Stimulated activated CD4-positive, alpha-beta T cell treated with anti-CD3 and anti-CD28 coated beads, TNF-alpha, amount 100 ng/mL, for 4 hours (primary cell): ENCODE results near the gene NLRP3.
"Not testable (repeated sequence)": the region's sequence is repeated elsewhere in the genome, so short reads cannot be mapped to it uniquely, and the experiment has no call there.

ENCODE experiments used
- DNase-seq, 3 experiments: peaks; one replicate each; pipeline ENCODE4 v3.0.0-alpha.2; 2020; ENCODE audit warnings: low read depth in 3 of 3

The NLRP3 gene

DNA sequence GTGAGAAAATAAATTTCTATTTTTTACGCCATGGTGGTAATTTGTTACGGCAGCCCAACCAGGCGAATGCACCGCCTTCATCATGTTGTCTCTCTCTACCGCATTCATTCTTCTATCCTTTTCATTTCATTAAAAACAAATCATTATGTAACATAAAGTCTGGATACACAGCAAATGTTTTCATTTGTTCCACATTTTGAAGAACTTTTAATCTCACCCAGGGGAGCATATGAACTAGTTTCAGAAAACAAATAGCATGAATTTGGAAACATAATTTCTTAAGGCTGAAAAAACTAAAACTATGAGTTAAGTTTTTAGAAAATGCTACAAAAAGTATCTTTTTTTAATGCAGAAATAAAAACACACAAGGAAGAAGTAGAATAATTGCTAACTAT lies 53.2 kb downstream of the NLRP3 start:
- DNase-seq, result no peak

DNA sequence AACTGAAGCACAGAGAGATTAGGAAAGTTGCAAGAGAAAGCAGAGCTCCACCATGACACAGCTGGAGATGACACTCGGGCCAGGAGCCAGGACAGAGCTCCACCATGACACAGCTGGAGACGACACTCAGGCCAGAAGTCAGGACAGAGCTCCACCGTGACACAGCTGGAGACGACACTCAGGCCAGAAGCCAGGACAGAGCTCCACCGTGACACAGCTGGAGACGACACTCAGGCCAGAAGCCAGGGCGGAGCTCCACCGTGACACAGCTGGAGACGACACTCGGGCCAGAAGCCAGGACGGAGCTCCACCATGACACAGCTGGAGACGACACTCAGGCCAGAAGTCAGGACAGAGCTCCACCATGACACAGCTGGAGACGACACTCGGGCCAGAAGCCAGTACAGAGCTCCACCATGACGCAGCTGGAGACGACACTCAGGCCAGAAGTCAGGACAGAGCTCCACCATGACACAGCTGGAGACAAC lies 55.0 kb downstream of the NLRP3 start:
- not testable (repeated sequence) for DNase-seq

DNA sequence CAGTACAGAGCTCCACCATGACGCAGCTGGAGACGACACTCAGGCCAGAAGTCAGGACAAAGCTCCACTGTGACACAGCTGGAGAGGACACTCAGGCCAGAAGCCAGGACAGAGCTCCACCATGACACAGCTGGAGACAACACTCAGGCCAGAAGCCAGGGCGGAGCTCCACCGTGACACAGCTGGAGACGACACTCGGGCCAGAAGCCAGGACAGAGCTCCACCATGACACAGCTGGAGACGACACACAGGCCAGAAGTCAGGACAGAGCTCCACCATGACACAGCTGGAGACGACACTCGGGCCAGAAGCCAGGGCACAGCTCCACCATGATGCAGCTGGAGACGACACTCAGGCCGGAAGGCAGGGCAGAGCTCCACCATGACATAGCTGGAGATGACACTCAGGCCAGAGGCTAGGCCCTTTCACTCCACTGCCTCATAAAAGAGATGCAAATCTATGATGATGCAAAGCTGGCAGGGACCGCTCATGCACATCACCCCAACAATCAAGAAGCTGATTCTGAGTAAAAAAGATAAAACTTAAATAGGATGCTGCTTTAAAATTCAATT lies 55.6 kb downstream of the NLRP3 start:
- DNase-seq, result no peak

DNA sequence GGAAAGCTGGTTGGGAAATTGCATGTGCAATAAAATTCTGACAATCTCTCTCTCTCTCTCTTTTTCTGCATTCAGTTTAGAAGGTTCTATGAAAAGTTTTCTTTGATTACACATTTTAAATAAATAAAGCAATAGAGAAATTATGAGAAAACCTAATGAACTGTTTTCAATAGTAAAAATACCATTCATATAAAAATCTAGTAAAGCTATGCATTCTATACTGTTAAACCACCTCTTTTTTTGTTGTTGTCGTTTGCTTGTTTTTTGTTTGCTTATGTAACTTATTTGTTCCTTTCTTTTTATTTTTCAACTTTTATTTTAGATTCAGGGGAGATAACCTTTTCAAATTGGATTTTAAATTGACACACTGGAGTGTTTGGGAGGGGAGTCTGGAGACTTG lies 56.1 kb downstream of the NLRP3 start:
- DNase-seq, result no peak

DNA sequence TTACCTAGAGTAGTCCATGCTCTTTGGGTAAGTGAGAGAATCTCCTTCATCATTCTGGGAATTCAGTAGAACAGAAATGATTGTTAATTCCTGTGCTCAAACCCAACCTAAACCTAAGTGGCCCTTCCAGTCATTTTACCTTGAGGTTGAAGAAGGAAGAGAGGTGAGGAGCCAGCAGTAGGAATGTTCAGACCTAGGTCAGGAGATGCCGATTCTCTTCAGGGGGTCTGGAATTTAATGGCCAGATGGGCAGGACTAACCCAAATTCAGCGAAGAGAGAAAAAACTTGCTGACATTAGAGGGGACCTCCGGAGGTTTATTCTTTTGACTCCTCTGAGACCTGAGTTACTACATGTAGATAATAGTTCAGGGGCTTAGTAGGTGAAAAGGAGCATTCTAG lies 58.4 kb downstream of the NLRP3 start:
- no peak for DNase-seq

DNA sequence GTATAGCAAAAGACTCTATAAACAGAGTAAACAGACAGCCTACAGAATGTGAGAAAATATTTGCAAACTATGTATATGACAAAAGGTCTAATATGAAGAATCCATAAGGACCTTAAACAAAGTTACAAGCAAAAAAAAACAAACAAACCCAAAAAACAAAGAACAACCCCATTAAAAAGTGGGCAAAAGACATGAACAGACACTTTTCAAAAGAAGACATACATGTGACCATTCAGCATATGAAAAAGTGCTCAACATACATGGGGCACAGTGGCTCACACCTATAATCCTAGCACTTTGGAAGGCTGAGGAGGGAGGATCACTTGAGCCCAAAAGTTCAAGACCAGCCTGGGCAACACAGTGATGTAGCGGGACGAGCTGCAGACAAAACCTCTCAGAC lies 59.8 kb downstream of the NLRP3 start:
- DNase-seq, result no peak

DNA sequence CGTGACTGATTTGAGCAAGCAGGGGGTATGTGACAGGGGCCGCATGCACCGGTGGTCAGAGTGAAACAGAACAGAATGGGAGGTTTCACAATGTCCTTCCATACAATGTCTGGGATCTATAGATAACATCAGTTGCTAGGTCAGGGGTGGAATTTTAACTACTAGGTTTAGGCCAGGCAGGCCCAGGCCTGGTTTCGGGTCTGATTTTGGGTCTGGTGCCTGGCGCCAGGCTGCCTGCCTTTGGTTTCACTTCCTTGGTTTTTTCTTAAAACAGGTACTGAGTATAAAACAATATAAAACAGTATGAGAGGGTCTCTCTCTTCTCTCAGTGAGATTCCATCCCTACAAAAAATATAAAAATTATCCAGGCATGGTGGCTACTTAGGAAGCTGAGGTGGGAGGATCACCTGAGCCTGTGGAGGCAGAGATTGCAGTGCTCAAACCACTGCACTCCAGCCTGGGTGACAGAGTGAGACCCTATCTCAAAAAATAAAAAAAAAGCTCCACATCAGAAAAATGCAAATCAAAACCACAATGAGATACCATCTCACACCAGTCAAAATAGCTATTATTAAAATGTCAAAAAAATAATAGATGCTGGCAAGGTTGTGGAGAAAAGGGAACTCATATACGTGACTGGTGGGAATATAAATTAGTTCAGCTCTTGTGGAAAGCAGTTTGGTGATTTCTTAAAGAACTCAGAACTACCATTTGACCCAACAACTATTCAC lies 60.5 kb downstream of the NLRP3 start:
- DNase-seq, result not testable (repeated sequence)

DNA sequence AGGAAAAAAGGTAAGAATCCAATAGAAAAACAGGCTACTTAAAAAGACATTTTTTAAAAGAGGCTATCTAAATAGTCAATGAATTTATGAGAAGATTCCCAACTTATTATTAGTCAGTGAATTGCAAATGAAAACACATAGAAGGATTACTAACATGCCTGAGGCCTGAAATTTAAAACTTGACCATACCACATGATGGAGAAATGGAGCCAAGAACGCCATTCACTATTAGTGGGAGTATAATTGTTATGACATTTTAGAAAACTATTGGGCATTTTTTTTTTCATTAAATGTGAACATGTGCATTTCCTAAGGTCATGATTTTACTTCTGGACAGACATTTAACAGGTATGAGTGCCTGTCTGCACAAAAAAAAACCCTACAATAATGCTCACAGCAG lies 66.8 kb downstream of the NLRP3 start:
- no peak for DNase-seq

DNA sequence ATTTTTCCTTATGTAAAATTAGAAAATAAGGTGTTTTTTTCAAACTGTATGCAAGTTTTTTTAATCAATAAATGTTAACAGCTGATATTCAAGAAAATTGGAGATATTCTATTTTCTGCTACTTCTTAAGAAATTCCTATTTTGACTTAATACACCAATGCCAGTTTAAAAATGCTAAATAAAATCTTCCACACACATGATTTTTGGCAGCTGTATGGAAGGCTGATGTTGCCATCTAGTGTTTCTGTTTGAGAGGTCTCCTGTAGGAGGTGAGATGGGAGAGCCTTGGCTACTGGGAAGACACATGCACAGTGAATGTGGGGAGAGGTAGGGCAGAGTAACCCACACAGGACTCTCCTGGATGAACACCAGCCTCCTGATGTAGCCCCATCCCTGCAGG lies 71.1 kb downstream of the NLRP3 start:
- DNase-seq, result no peak

DNA sequence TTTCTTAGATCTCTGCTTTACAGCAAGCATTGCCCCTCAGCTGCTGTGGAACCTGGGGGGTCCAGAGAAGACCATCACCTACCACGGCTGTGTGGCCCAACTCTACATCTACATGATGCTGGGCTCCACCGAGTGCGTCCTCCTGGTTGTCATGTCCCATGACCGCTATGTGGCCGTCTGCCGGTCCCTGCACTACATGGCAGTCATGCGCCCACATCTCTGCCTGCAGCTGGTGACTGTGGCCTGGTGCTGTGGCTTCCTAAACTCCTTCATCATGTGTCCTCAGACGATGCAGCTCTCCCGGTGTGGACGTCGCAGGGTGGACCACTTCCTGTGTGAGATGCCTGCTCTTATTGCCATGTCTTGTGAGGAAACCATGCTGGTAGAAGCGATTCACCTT lies 75.4 kb downstream of the NLRP3 start:
- no peak for DNase-seq

DNA sequence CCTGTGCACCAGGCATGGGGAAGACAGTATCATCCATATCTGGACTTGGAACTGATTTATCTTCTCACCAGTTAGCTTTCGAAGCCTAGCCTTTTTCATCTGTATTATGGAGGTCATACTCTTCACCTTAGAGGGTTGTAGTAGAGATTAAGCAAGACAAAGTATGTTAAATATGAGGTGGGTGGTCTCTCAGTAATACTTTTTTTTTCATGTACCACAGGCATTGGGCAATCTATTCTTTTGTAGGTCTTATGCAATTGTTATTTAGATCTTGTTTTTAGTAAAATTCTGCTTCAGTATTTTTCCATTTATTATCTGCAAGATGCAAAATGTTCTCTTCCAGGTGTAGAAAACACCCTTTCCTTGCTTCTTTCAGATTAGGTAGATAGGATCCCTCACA lies 77.1 kb downstream of the NLRP3 start:
- DNase-seq, result no peak

DNA sequence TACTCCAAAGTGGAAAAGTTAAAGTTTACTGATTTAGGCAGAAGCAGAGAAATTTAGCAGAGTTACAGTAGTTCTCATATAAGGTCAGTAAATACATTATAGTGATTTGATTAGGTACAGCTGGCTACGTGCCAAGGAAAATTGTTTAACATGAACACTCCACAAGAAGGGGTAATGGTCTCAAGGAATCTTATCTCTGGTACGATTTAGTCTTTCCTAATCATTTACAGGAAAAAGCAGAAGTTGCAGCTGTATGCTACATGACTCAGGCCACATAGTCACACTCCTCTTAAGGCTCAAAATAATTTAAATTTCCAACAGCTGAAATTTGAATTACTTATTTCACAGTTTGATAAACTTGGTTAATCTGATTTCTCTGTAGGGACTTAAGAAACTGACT lies 78.8 kb downstream of the NLRP3 start:
- DNase-seq, result no peak

DNA sequence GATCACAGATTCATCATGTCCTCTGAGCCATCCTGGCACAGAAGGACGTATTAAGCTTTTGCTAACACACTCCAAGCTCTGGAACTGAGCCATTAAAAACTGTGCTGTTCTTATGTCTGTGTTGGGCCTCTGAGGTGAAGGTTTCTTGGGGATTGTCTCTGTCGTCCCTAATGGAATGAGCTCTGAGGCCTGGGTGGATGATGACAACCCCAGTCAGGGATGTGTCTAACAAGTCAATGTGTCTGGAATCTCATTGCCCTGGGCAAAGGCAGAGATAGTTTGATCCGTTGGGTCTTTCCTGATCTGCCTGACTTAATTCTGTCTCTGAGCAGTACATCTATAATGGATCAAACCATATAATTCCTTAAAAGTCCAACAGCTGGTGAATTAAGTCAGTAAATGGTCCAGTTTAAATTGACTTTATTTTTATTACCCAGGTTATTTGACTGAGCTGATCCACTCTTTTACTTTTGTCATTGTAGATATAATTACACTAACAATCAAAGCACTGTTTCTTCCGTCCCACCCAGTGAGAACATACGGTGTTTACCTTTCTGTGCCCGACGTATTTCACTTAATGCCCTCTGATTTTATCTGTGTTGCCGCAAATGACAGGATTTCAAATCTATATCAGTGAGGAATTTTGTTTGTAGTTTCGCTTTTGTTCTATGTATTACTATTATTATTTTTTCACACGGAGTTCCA lies 80.8 kb downstream of the NLRP3 start:
- DNase-seq, result no peak
